Breast epithelium (tissue), 3 donors: ENCODE data around the gene PPARG.

Experiments used
- CTCF ChIP-seq, 3 donors: fragments of 450-650 bp; IDR thresholded peaks; one replicate each; pipeline ENCODE4 v1.5.1; 2016 to 2017; ENCODE audit warnings: antibody characterized with exemption in 3 of 3, mild to moderate bottlenecking in 3 of 3, moderate library complexity in 3 of 3
- POLR2A ChIP-seq: fragments of 450-650 bp; IDR thresholded peaks from one replicate; pipeline ENCODE4 v1.6.1; 2016; ENCODE audit warnings: antibody characterized with exemption, mild to moderate bottlenecking, moderate library complexity
- POLR2AphosphoS5 ChIP-seq, 3 donors: sonication (generic); formaldehyde crosslinking; IDR thresholded peaks; one replicate each; pipeline ENCODE4 v1.6.1; 2017; ENCODE audit warnings: antibody characterized with exemption in 3 of 3

DNA sequence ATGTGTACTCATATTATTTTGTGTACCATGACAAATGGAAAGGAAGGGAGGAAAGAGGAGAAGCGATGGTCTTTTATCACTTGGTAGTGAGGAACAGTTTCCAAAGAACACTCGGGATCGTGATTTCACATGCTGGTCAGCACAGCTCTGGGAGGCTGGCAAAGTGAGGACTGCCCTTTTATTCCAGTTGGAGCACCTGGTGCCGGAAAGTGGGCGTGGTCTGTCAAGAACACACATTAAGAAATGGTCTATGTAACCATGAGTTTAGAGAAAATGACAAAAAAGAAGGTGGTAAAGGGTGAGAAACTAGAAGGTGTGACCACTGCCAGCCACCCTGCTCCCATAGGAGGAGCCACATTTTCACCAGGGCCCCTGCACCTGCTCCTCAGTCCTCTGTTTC, 188.4 kb downstream of the PPARG start:
- TF ChIP-seq CTCF (IDR thresholded peaks at IDR 0.05) = no peak
- TF ChIP-seq POLR2A = no peak
- no peak for TF ChIP-seq POLR2AphosphoS5 (IDR thresholded peaks at IDR 0.05)
